Activated CD4-positive, CD25-positive, alpha-beta regulatory T cell treated with anti-CD3 and anti-CD28 coated beads, Interleukin-2, amount 50 U/mL, for 24 hours (primary cell): ENCODE results near the gene SSBP3.

Experiments used
- ATAC-seq, 2 donors: fragments of 150-1000 bp; cut with Tn5 transposase; one replicate each; pipeline ENCODE4 v1.10.0; 2021; ENCODE audit warnings: mild to moderate bottlenecking in 1 of 2, moderate library complexity in 1 of 2

SSBP3 gene

GRCh38 chr1:54371038-54371941 lies 34.9 kb downstream of the SSBP3 start:
- no peak for ATAC-seq

GRCh38 chr1:54370287-54370989 lies 35.8 kb downstream of the SSBP3 start:
- no peak for ATAC-seq

- ATAC-seq = no peak
Measured at GRCh38 chr1:54367613-54368012, 38.6 kb downstream of the SSBP3 start.

GRCh38 chr1:54365847-54366246 lies 40.3 kb downstream of the SSBP3 start:
- ATAC-seq = no peak

GRCh38 chr1:54365398-54365797 lies 40.8 kb downstream of the SSBP3 start:
- no peak for ATAC-seq

GRCh38 chr1:54364995-54365394 lies 41.2 kb downstream of the SSBP3 start:
- no peak for ATAC-seq

- ATAC-seq = no peak
Measured at GRCh38 chr1:54364582-54364981, 41.6 kb downstream of the SSBP3 start.

- ATAC-seq = no peak
Measured at GRCh38 chr1:54363925-54364324, 42.3 kb downstream of the SSBP3 start.

GRCh38 chr1:54362881-54363340 lies 43.3 kb downstream of the SSBP3 start:
- ATAC-seq = no peak

- ATAC-seq = no peak
Measured at GRCh38 chr1:54361342-54361741, 44.9 kb downstream of the SSBP3 start.

- no peak for ATAC-seq
Measured at GRCh38 chr1:54360165-54361005, 45.8 kb downstream of the SSBP3 start.

- peak; percentile 56 to 60 for ATAC-seq
Measured at GRCh38 chr1:54359393-54360162, 46.6 kb downstream of the SSBP3 start.

GRCh38 chr1:54358503-54359168 lies 47.6 kb downstream of the SSBP3 start:
- no peak for ATAC-seq

- no peak for ATAC-seq
Measured at GRCh38 chr1:54357967-54358366, 48.2 kb downstream of the SSBP3 start.

GRCh38 chr1:54356680-54357147 lies 49.5 kb downstream of the SSBP3 start:
- ATAC-seq = peak; percentile 78 to 80

GRCh38 chr1:54355931-54356679 lies 50.1 kb downstream of the SSBP3 start:
- peak in 1 of 2 donors; percentile 6 for ATAC-seq

GRCh38 chr1:54354899-54355298 lies 51.3 kb downstream of the SSBP3 start:
- ATAC-seq = no peak

- no peak for ATAC-seq
Measured at GRCh38 chr1:54353959-54354358, 52.2 kb downstream of the SSBP3 start.

- ATAC-seq = no peak
Measured at GRCh38 chr1:54352755-54353154, 53.4 kb downstream of the SSBP3 start.

- ATAC-seq = no peak
Measured at GRCh38 chr1:54350360-54350759, 55.8 kb downstream of the SSBP3 start.

GRCh38 chr1:54348700-54349021 lies 57.5 kb downstream of the SSBP3 start:
- ATAC-seq = no peak
